Neural progenitor cell (in vitro differentiated cells): Measurements from ENCODE around the gene SOST.

ENCODE experiments used
- EZH2 ChIP-seq: fragments of 200-600 bp; sonication (generic); IDR thresholded peaks from 2 replicates; pipeline ENCODE4 v1.6.1; 2017; ENCODE audit warnings: antibody characterized with exemption, mild to moderate bottlenecking, moderate library complexity
- EZH2phosphoT487 ChIP-seq: fragments of 200-600 bp; sonication (generic); IDR thresholded peaks from 2 replicates; pipeline ENCODE4 v1.6.1; 2017; ENCODE audit warnings: antibody characterized with exemption
- TF ChIP-seq, protein P1 (sequence below): fragments of 200-600 bp; sonication (generic); IDR thresholded peaks from 2 replicates; pipeline ENCODE4 v1.5.1; 2017; ENCODE audit warnings: antibody characterized with exemption, mild to moderate bottlenecking

DNA sequence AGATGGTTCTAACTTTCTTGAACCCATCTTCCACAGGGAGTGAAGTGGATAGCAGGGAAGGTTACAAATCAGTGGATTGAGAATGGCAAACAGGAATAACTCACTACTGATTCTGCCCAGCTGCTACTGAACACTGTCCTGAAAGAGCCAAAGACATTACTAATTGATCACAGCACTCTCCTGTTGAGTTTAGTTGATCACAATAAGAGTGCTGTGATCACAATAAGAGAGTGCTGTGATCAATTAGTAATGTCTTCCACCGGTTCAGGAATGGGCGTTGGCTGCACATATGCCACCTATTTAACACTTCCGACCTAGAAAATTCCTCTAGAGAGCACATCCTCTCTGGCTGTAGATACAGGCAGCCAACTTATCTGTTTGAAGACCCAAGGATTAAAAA is 33.0 kb upstream of the SOST start:
- TF ChIP-seq, protein P1, sequence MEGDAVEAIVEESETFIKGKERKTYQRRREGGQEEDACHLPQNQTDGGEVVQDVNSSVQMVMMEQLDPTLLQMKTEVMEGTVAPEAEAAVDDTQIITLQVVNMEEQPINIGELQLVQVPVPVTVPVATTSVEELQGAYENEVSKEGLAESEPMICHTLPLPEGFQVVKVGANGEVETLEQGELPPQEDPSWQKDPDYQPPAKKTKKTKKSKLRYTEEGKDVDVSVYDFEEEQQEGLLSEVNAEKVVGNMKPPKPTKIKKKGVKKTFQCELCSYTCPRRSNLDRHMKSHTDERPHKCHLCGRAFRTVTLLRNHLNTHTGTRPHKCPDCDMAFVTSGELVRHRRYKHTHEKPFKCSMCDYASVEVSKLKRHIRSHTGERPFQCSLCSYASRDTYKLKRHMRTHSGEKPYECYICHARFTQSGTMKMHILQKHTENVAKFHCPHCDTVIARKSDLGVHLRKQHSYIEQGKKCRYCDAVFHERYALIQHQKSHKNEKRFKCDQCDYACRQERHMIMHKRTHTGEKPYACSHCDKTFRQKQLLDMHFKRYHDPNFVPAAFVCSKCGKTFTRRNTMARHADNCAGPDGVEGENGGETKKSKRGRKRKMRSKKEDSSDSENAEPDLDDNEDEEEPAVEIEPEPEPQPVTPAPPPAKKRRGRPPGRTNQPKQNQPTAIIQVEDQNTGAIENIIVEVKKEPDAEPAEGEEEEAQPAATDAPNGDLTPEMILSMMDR, result no peak
- TF ChIP-seq EZH2 (no peak), EZH2phosphoT487 (no peak)
